CD4-positive, CD25-positive, alpha-beta regulatory T cell (primary cell): ENCODE results near the gene SLFN12L. TPM values are rescaled to one million over a fixed set of nuclear protein-coding genes. Genes with fewer than 3 reads are reported as not detected.

Experiments
- ATAC-seq, 2 donors: fragments of 150-1000 bp; cut with Tn5 transposase; one replicate each; pipeline ENCODE4 v1.10.0; 2021; ENCODE audit warnings: low read depth in 2 of 2, moderate number of reproducible peaks in 2 of 2, moderate library complexity in 1 of 2
- DNase-seq, 3 donors: peaks; one replicate each; pipeline versions ENCODE4 v3.0.0 to v3.0.0-alpha.2; 2012 to 2022; ENCODE audit warnings: mixed read lengths in 1 of 3
- H3K27ac ChIP-seq: one replicate; pipeline ENCODE4 v1.7.0; 2013; ENCODE audit warnings: mild to moderate bottlenecking, low read length; ENCODE audit not compliant: insufficient read depth, poor library complexity, severe bottlenecking
- H3K27me3 ChIP-seq: one replicate; pipeline ENCODE4 v1.7.0; 2013; ENCODE audit warnings: low read length; ENCODE audit not compliant: control insufficient read depth, insufficient read depth
- H3K36me3 ChIP-seq: one replicate; pipeline ENCODE4 v1.7.0; 2013; ENCODE audit warnings: mild to moderate bottlenecking, low read length, moderate library complexity; ENCODE audit not compliant: control insufficient read depth, insufficient read depth
- H3K4me1 ChIP-seq: 2 replicates; pipeline ENCODE4 v1.7.0; 2013; ENCODE audit warnings: mild to moderate bottlenecking, low read length; ENCODE audit not compliant: insufficient read depth, control insufficient read depth, poor library complexity, severe bottlenecking
- H3K4me3 ChIP-seq: one replicate; pipeline ENCODE4 v1.7.0; 2013; ENCODE audit warnings: low read depth, mild to moderate bottlenecking, low read length, moderate library complexity
- H3K9me3 ChIP-seq, 2 experiments: 1 replicate in 1 of 2; 2 replicates in 1 of 2; pipeline ENCODE4 v1.7.0; 2013; ENCODE audit warnings: low read length in 2 of 2, mild to moderate bottlenecking in 1 of 2, moderate library complexity in 1 of 2; ENCODE audit not compliant: control insufficient read depth in 2 of 2
- H3K27ac Mint-ChIP-seq, 3 donors: one replicate each; pipeline ENCODE4 v1.8.0; 2020 to 2022; ENCODE audit warnings: mild to moderate bottlenecking in 3 of 3, mixed read lengths in 3 of 3, moderate library complexity in 2 of 3
- H3K27me3 Mint-ChIP-seq: one replicate; pipeline ENCODE4 v1.8.0; 2022; ENCODE audit warnings: mild to moderate bottlenecking, mixed read lengths
- H3K36me3 Mint-ChIP-seq: one replicate; pipeline ENCODE4 v1.8.0; 2020; ENCODE audit warnings: mixed read lengths
- H3K4me1 Mint-ChIP-seq, 4 donors: one replicate each; pipeline ENCODE4 v1.8.0; 2020 to 2022; ENCODE audit warnings: mixed read lengths in 4 of 4, mild to moderate bottlenecking in 1 of 4
- H3K4me3 Mint-ChIP-seq, 4 donors: one replicate each; pipeline ENCODE4 v1.8.0; 2020 to 2022; ENCODE audit warnings: mild to moderate bottlenecking in 4 of 4, mixed read lengths in 4 of 4, moderate library complexity in 3 of 4
- H3K9me3 Mint-ChIP-seq, 7 donors: one replicate each; pipeline ENCODE4 v1.8.0; 2020 to 2022; ENCODE audit warnings: mixed read lengths in 7 of 7, mild to moderate bottlenecking in 3 of 7, moderate library complexity in 2 of 7
- polyA plus RNA-seq, 4 donors: library from polyadenylated mRNA; unstranded; fragments of 300-500 nt; fragmentation: Illumina TruSeq; gene quantifications; one replicate each; pipeline ENCODE4 v1.2.3, GENCODE V29; 2021
- total RNA-seq: library from RNA; stranded (reverse); gene quantifications from one replicate; pipeline ENCODE4 v1.2.3, GENCODE V29; 2022

SLFN12L gene
- total and polyA plus RNA-seq, 5 donors from 2014 or later = 12.7 to 105 (median 13.9) TPM

GRCh38 chr17:35555691-35556090 lies 18.2 kb upstream of the SLFN12L start:
- H3K27ac ChIP-seq = no peak overlapping the region
- DNase-seq = peak in 1 of 3 donors; percentile 24
- H3K4me1 Mint-ChIP-seq = no peaks in the 10 kb centered on the region
- no peak overlapping the region for H3K27ac Mint-ChIP-seq
- H3K4me3 ChIP-seq = no peak overlapping the region
- H3K36me3 ChIP-seq = peaks cover 3% of the 10 kb centered on the region
- H3K4me1 ChIP-seq = no peaks in the 10 kb centered on the region
- H3K36me3 Mint-ChIP-seq = peaks cover 3% of the 10 kb centered on the region
- peaks cover 10% of the 10 kb centered on the region for H3K27me3 ChIP-seq
- ATAC-seq = no peak
- H3K9me3 ChIP-seq = no peaks in the 10 kb centered on the region
- H3K4me3 Mint-ChIP-seq = no peak overlapping the region
- peaks cover 0 to 1% (median 0%) of the 10 kb centered on the region in 7 donors for H3K9me3 Mint-ChIP-seq
- H3K27me3 Mint-ChIP-seq = peaks cover 12% of the 10 kb centered on the region

- no peak overlapping the region for H3K4me3 ChIP-seq
- no peaks in the 10 kb centered on the region for H3K4me1 ChIP-seq
- Mint-ChIP-seq H3K9me3 (peaks cover 0 to 1% (median 0%) of the 10 kb centered on the region in 7 donors), H3K4me1 (no peaks in the 10 kb centered on the region), H3K27ac (no peak overlapping the region), H3K27me3 (peaks cover 10% of the 10 kb centered on the region), H3K36me3 (peaks cover 3% of the 10 kb centered on the region), H3K4me3 (no peak overlapping the region)
- H3K36me3 ChIP-seq = peaks cover 3% of the 10 kb centered on the region
- no peaks in the 10 kb centered on the region for H3K9me3 ChIP-seq
- H3K27me3 ChIP-seq = peaks cover 10% of the 10 kb centered on the region
- no peak overlapping the region for H3K27ac ChIP-seq
- DNase-seq = no peak
- ATAC-seq = no peak
These were observed 17.2 kb upstream of the SLFN12L start for GRCh38 chr17:35554668-35555067.

- Histone ChIP-seq H3K4me3 (no peak overlapping the region), H3K27ac (no peak overlapping the region), H3K27me3 (peaks cover 3% of the 10 kb centered on the region), H3K9me3 (no peaks in the 10 kb centered on the region), H3K4me1 (no peaks in the 10 kb centered on the region), H3K36me3 (peaks cover 3% of the 10 kb centered on the region)
- DNase-seq (no peak), ATAC-seq (no peak)
- no peak overlapping the region for H3K27ac Mint-ChIP-seq
- H3K27me3 Mint-ChIP-seq = peaks cover under 1% of the 10 kb centered on the region
- H3K36me3 Mint-ChIP-seq = peaks cover 3% of the 10 kb centered on the region
- no peak overlapping the region for H3K4me3 Mint-ChIP-seq
- H3K4me1 Mint-ChIP-seq = no peaks in the 10 kb centered on the region
- H3K9me3 Mint-ChIP-seq = peaks cover 0 to under 1% (median 0%) of the 10 kb centered on the region in 7 donors
These were observed 15.8 kb upstream of the SLFN12L start for GRCh38 chr17:35553310-35553709.

GRCh38 chr17:35548978-35549377 lies 11.5 kb upstream of the SLFN12L start:
- H3K4me3 Mint-ChIP-seq = no peak overlapping the region
- Histone ChIP-seq H3K27ac (no peak overlapping the region), H3K4me1 (no peaks in the 10 kb centered on the region), H3K27me3 (no peaks in the 10 kb centered on the region), H3K4me3 (no peak overlapping the region), H3K9me3 (no peaks in the 10 kb centered on the region), H3K36me3 (peaks cover 3% of the 10 kb centered on the region)
- H3K36me3 Mint-ChIP-seq = peaks cover 3% of the 10 kb centered on the region
- peaks cover 0 to 10% (median 3%) of the 10 kb centered on the region in 4 donors for H3K4me1 Mint-ChIP-seq
- H3K27me3 Mint-ChIP-seq = no peaks in the 10 kb centered on the region
- peaks cover 0 to 2% (median 0%) of the 10 kb centered on the region in 7 donors for H3K9me3 Mint-ChIP-seq
- no peak overlapping the region for H3K27ac Mint-ChIP-seq
- ATAC-seq (no peak), DNase-seq (no peak)

- ATAC-seq (no peak), DNase-seq (no peak)
- peaks cover 3% of the 10 kb centered on the region for H3K36me3 Mint-ChIP-seq
- H3K9me3 Mint-ChIP-seq = peaks cover 0 to 2% (median 0%) of the 10 kb centered on the region in 7 donors
- Histone ChIP-seq H3K27me3 (no peaks in the 10 kb centered on the region), H3K9me3 (no peaks in the 10 kb centered on the region), H3K4me1 (no peaks in the 10 kb centered on the region), H3K27ac (no peak overlapping the region), H3K36me3 (peaks cover 3% of the 10 kb centered on the region), H3K4me3 (no peak overlapping the region)
- no peaks in the 10 kb centered on the region for H3K27me3 Mint-ChIP-seq
- no peak overlapping the region for H3K27ac Mint-ChIP-seq
- H3K4me1 Mint-ChIP-seq = peaks cover 2 to 10% (median 4%) of the 10 kb centered on the region in 4 donors
- no peak overlapping the region for H3K4me3 Mint-ChIP-seq
These were observed 10.8 kb upstream of the SLFN12L start for GRCh38 chr17:35548208-35548810.

GRCh38 chr17:35546487-35546886 lies 9.0 kb upstream of the SLFN12L start:
- no peak overlapping the region for H3K4me3 Mint-ChIP-seq
- peaks cover 0 to 2% (median 0%) of the 10 kb centered on the region in 7 donors for H3K9me3 Mint-ChIP-seq
- H3K27me3 Mint-ChIP-seq = no peaks in the 10 kb centered on the region
- H3K9me3 ChIP-seq = no peaks in the 10 kb centered on the region
- H3K27ac ChIP-seq = no peak overlapping the region
- DNase-seq (no peak), ATAC-seq (no peak)
- no peak overlapping the region for H3K27ac Mint-ChIP-seq
- H3K4me1 ChIP-seq = peaks cover 9% of the 10 kb centered on the region
- no peak overlapping the region for H3K4me3 ChIP-seq
- peaks cover 3% of the 10 kb centered on the region for H3K36me3 Mint-ChIP-seq
- H3K27me3 ChIP-seq = no peaks in the 10 kb centered on the region
- peaks cover 9 to 14% (median 11%) of the 10 kb centered on the region in 4 donors for H3K4me1 Mint-ChIP-seq
- H3K36me3 ChIP-seq = no peaks in the 10 kb centered on the region

GRCh38 chr17:35545150-35545549 lies 7.7 kb upstream of the SLFN12L start:
- no peak overlapping the region for H3K4me3 Mint-ChIP-seq
- peaks cover 0 to 2% (median 0%) of the 10 kb centered on the region in 7 donors for H3K9me3 Mint-ChIP-seq
- peaks cover 14 to 23% (median 19%) of the 10 kb centered on the region in 4 donors for H3K4me1 Mint-ChIP-seq
- DNase-seq (no peak), ATAC-seq (no peak)
- H3K36me3 ChIP-seq = no peaks in the 10 kb centered on the region
- no peak overlapping the region for H3K4me3 ChIP-seq
- no peaks in the 10 kb centered on the region for H3K27me3 Mint-ChIP-seq
- peaks cover 20% of the 10 kb centered on the region for H3K4me1 ChIP-seq
- H3K27me3 ChIP-seq = no peaks in the 10 kb centered on the region
- H3K27ac Mint-ChIP-seq = no peak overlapping the region
- no peaks in the 10 kb centered on the region for H3K9me3 ChIP-seq
- H3K36me3 Mint-ChIP-seq = no peaks in the 10 kb centered on the region
- no peak overlapping the region for H3K27ac ChIP-seq

- Mint-ChIP-seq H3K4me1 (peaks cover 25 to 36% (median 29%) of the 10 kb centered on the region in 4 donors), H3K27me3 (no peaks in the 10 kb centered on the region), H3K36me3 (no peaks in the 10 kb centered on the region), H3K27ac (peak overlapping the region in 1 of 3 donors; percentile 44), H3K9me3 (peaks cover 0 to 2% (median 0%) of the 10 kb centered on the region in 7 donors), H3K4me3 (peak overlapping the region in 1 of 4 donors; percentile 5)
- Histone ChIP-seq H3K4me3 (no peak overlapping the region), H3K9me3 (no peaks in the 10 kb centered on the region), H3K36me3 (no peaks in the 10 kb centered on the region), H3K27me3 (no peaks in the 10 kb centered on the region), H3K4me1 (peaks cover 33% of the 10 kb centered on the region), H3K27ac (no peak overlapping the region)
- DNase-seq = no peak
- ATAC-seq = no peak
These were observed 6.4 kb upstream of the SLFN12L start for GRCh38 chr17:35543856-35544255.
